ENCODE results near the gene EHD1.

DNA sequence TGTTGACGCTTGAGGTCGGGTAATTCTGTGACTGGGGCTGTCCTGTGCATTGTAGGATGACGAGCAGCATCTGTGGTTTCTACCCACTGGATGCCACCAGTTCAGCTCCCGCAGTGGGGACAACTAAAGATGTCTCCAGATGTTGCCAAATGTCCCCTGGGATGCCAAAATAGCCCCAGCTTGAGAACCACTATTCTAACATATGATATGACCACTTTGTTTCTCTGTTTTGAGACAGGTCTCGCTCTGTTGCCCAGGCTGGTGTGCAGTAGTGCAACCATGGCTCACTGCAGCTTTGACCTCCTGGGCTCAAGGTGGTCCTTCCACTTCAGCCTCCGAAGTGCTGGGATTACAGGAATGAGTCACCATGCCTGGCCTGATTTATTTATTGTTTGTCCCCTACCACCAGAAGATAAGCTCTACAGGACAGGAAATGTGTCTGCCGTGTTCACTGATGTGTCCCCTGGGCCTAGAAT, 63.7 kb downstream of the EHD1 start:
- TF ChIP-seq ASH1L (IDR thresholded peaks at IDR 0.05; ENCODE audit: borderline replicate concordance, low read depth, partially characterized antibody): no peak
- TF ChIP-seq, protein P1, sequence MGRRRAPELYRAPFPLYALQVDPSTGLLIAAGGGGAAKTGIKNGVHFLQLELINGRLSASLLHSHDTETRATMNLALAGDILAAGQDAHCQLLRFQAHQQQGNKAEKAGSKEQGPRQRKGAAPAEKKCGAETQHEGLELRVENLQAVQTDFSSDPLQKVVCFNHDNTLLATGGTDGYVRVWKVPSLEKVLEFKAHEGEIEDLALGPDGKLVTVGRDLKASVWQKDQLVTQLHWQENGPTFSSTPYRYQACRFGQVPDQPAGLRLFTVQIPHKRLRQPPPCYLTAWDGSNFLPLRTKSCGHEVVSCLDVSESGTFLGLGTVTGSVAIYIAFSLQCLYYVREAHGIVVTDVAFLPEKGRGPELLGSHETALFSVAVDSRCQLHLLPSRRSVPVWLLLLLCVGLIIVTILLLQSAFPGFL (CRISPR knock-in tag; IDR thresholded peaks at IDR 0.05): no peak
- TF ChIP-seq EZH2 (IDR thresholded peaks at IDR 0.05; ENCODE audit: borderline replicate concordance, low read depth, low read length): no peak
- no peak for TF ChIP-seq ZNF785 (CRISPR knock-in tag; IDR thresholded peaks at IDR 0.05)
- no peak for TF ChIP-seq SREBF2 (CRISPR knock-in tag; IDR thresholded peaks at IDR 0.05)
- no peak for TF ChIP-seq NRF1 (conservative IDR thresholded peaks at IDR 0.05 in 1 of 2, IDR thresholded peaks at IDR 0.05 in 1 of 2)
- TF ChIP-seq, protein P2, sequence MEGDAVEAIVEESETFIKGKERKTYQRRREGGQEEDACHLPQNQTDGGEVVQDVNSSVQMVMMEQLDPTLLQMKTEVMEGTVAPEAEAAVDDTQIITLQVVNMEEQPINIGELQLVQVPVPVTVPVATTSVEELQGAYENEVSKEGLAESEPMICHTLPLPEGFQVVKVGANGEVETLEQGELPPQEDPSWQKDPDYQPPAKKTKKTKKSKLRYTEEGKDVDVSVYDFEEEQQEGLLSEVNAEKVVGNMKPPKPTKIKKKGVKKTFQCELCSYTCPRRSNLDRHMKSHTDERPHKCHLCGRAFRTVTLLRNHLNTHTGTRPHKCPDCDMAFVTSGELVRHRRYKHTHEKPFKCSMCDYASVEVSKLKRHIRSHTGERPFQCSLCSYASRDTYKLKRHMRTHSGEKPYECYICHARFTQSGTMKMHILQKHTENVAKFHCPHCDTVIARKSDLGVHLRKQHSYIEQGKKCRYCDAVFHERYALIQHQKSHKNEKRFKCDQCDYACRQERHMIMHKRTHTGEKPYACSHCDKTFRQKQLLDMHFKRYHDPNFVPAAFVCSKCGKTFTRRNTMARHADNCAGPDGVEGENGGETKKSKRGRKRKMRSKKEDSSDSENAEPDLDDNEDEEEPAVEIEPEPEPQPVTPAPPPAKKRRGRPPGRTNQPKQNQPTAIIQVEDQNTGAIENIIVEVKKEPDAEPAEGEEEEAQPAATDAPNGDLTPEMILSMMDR (IDR thresholded peaks at IDR 0.05 in 2 of 3, conservative IDR thresholded peaks at IDR 0.05 in 1 of 3; ENCODE audit: insufficient read depth in 2 of 3, low read depth in 1 of 3, low read length in 3 of 3): no peak
- TF ChIP-seq ARID2 (IDR thresholded peaks at IDR 0.05): no peak
- TF ChIP-seq SMC3 (conservative IDR thresholded peaks at IDR 0.05; ENCODE audit: insufficient read depth, low read depth, low read length): no peak
- TF ChIP-seq POLR3A (IDR thresholded peaks at IDR 0.05; ENCODE audit: borderline replicate concordance, extremely low read depth, insufficient read depth, insufficient read length): no peak
- TF ChIP-seq, protein P3, sequence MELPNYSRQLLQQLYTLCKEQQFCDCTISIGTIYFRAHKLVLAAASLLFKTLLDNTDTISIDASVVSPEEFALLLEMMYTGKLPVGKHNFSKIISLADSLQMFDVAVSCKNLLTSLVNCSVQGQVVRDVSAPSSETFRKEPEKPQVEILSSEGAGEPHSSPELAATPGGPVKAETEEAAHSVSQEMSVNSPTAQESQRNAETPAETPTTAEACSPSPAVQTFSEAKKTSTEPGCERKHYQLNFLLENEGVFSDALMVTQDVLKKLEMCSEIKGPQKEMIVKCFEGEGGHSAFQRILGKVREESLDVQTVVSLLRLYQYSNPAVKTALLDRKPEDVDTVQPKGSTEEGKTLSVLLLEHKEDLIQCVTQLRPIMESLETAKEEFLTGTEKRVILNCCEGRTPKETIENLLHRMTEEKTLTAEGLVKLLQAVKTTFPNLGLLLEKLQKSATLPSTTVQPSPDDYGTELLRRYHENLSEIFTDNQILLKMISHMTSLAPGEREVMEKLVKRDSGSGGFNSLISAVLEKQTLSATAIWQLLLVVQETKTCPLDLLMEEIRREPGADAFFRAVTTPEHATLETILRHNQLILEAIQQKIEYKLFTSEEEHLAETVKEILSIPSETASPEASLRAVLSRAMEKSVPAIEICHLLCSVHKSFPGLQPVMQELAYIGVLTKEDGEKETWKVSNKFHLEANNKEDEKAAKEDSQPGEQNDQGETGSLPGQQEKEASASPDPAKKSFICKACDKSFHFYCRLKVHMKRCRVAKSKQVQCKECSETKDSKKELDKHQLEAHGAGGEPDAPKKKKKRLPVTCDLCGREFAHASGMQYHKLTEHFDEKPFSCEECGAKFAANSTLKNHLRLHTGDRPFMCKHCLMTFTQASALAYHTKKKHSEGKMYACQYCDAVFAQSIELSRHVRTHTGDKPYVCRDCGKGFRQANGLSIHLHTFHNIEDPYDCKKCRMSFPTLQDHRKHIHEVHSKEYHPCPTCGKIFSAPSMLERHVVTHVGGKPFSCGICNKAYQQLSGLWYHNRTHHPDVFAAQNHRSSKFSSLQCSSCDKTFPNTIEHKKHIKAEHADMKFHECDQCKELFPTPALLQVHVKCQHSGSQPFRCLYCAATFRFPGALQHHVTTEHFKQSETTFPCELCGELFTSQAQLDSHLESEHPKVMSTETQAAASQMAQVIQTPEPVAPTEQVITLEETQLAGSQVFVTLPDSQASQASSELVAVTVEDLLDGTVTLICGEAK (IDR thresholded peaks at IDR 0.05): no peak
- TF ChIP-seq, protein P3 (CRISPR knock-in tag; IDR thresholded peaks at IDR 0.05): no peak
- no peak for TF ChIP-seq RB1 (IDR thresholded peaks at IDR 0.05; ENCODE audit: low read depth)
- no peak for TF ChIP-seq RAD21 (CRISPR knock-in tag; conservative IDR thresholded peaks at IDR 0.05 in 1 of 2, IDR thresholded peaks at IDR 0.05 in 1 of 2)

All from K562 (cell line).